Neural cell (in vitro differentiated cells): Measurements from ENCODE around the gene SLC6A8.

Source experiments
- CTCF ChIP-seq: fragments of 450-650 bp; IDR thresholded peaks from 2 replicates; pipeline ENCODE4 v1.5.1; 2014; ENCODE audit warnings: antibody characterized with exemption, mild to moderate bottlenecking, moderate library complexity; ENCODE audit not compliant: poor library complexity, severe bottlenecking
- EZH2 ChIP-seq: fragments of 200-600, 300-800 bp; shearing (Covaris generic), sonication (generic); IDR thresholded peaks from 2 replicates; pipeline ENCODE4 v1.6.1; 2014; ENCODE audit warnings: antibody characterized with exemption, low read length, borderline replicate concordance, mild to moderate bottlenecking; ENCODE audit not compliant: insufficient read depth, poor library complexity, severe bottlenecking

GRCh38 chrX:153692611-153693156, 5.0 kb downstream of the SLC6A8 start:
- TF ChIP-seq CTCF, result no peak
- no peak for TF ChIP-seq EZH2
